ENCODE measurements around the gene SOCS4.
A peak's percentile ranks its signal among the peaks of the same experiment; 100 is the strongest.

Gene SOCS4

GRCh38 chr14:55084401-55085059 lies 57.5 kb downstream of the SOCS4 start:
- no peak overlapping the region for H3K4me3 ChIP-seq (ENCODE audit: low read length)
- no peak for TF ChIP-seq CTCF (IDR thresholded peaks at IDR 0.05; ENCODE audit: insufficient read depth, low read depth, low read length, missing control alignments)
- no peak for DNase-seq (ENCODE audit: low read depth)

DNA sequence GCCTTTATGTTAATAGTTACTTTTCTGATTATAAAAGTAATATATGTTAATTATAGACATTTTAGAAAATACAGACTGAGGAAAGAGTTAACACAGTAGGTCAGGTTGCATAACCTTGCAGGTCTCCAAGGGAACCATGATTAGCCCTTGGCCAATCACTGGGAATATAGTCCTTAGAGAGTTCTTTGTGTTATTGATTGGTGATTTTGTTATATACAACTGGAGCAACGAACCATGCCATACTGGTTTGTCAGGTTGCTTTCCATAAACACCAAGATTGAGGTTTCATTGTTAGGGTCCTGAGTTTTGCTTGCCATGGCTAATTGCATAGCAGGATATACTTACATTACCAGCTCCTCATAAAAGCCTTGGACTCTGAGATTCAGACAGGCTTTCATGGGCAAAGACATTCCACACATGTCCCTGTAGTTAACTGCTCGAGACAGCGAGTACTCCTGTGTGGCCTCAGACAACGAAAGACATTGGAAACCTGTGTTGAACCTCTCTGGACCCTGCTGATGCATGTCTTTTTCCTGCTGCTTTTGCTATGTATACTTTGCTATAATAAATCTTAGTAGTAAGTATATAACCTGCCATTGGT lies 58.1 kb downstream of the SOCS4 start:
- no peak for DNase-seq (ENCODE audit: low read depth)
- no peak for TF ChIP-seq CTCF (IDR thresholded peaks at IDR 0.05; ENCODE audit: insufficient read depth, low read depth, low read length, missing control alignments)
- H3K4me3 ChIP-seq (ENCODE audit: low read length) = no peak overlapping the region

- no peak for TF ChIP-seq CTCF (IDR thresholded peaks at IDR 0.05; ENCODE audit: insufficient read depth, low read depth, low read length, missing control alignments)
- DNase-seq (ENCODE audit: low read depth) = no peak
- H3K4me3 ChIP-seq (ENCODE audit: low read length) = no peak overlapping the region
Measured at GRCh38 chr14:55086938-55087337, 59.9 kb downstream of the SOCS4 start.

- TF ChIP-seq CTCF (IDR thresholded peaks at IDR 0.05; ENCODE audit: insufficient read depth, low read depth, low read length, missing control alignments) = no peak
- peak; percentile 58 for DNase-seq (ENCODE audit: low read depth)
- no peak overlapping the region for H3K4me3 ChIP-seq (ENCODE audit: low read length)
Measured at GRCh38 chr14:55088356-55088755, 61.3 kb downstream of the SOCS4 start.

GRCh38 chr14:55092341-55092740 lies 65.3 kb downstream of the SOCS4 start:
- DNase-seq (ENCODE audit: low read depth) = no peak
- TF ChIP-seq CTCF (IDR thresholded peaks at IDR 0.05; ENCODE audit: insufficient read depth, low read depth, low read length, missing control alignments) = no peak
- H3K4me3 ChIP-seq (ENCODE audit: low read length) = no peak overlapping the region

DNA sequence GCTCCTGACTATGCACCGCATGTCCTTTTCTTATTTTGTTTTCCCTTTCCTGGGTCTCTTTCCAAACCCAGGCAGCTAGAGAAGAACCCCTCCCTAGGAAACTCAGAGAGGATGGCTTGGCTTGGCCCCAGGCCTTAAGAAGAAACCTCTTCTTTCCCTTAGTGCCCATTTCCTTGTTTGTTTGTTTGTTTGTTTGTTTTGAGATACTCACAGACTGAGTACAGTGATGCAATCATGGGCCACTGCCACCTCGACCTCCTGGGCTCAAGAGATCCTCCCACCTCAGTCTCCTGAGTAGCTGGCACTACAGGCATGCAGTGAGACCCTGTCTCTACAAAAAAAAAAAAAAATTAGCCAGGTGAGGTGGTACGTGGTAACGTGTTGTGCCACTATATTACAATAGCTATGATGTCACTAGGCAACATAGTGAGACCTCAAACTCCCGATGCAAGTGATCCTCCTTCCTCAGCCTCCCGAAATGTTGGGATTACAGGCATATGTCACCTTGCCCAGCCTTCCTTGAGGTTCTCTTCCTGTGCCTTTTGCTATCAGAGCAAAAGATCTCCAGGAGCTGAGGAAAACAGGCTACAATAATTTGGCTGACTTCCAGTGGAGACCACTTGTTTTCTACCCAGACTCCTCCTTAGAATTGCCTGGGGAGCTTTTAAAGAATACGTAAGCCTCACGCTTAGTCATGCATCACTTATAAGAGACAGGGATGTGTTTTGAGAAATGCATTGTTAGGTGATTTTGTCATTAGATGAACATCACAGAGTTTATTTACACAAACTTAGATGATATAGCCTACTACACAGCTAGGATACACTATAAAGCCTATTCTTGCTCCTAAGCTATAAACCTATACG lies 67.5 kb downstream of the SOCS4 start:
- TF ChIP-seq CTCF (IDR thresholded peaks at IDR 0.05; ENCODE audit: insufficient read depth, low read depth, low read length, missing control alignments) = no peak
- DNase-seq (ENCODE audit: low read depth) = peak; percentile 84
- no peak overlapping the region for H3K4me3 ChIP-seq (ENCODE audit: low read length)

Measured in epithelial cell of esophagus (primary cell).